Esophagus muscularis mucosa (tissue), 4 donors: ENCODE measurements around the gene CSRP1. TPM values are rescaled to one million over a fixed set of nuclear protein-coding genes. Genes with fewer than 3 reads are reported as not detected.
"Not testable (repeated sequence)": the region's sequence is repeated elsewhere in the genome, so short reads cannot be mapped to it uniquely, and the experiment has no call there.

Source experiments
- DNase-seq: peaks from one replicate; pipeline ENCODE4 v3.0.0-alpha.2; 2017; ENCODE audit errors: extremely low spot score
- H3K27ac ChIP-seq, 4 donors: fragments of 200-600 bp; sonication (generic); replicated peaks in 1 of 4; 1 replicate in 3 of 4; 2 replicates in 1 of 4; pipeline ENCODE4 v1.5.1; 2016 to 2019; ENCODE audit warnings: mild to moderate bottlenecking in 1 of 4
- H3K27me3 ChIP-seq, 4 donors: fragments of 200-600 bp; sonication (generic); one replicate each; pipeline versions ENCODE4 v1.5.1 to v1.6.0; 2016 to 2019
- H3K36me3 ChIP-seq, 4 donors: fragments of 200-600 bp; sonication (generic); one replicate each; pipeline ENCODE4 v1.5.1; 2016 to 2019
- H3K4me1 ChIP-seq, 4 donors: fragments of 200-600 bp; sonication (generic); one replicate each; pipeline ENCODE4 v1.5.1; 2016 to 2019
- H3K4me3 ChIP-seq, 4 donors: fragments of 200-600 bp; sonication (generic); 1 replicate in 2 of 4; 2 replicates in 2 of 4; pipeline ENCODE4 v1.5.1; 2016 to 2019; ENCODE audit warnings: mild to moderate bottlenecking in 4 of 4, moderate library complexity in 1 of 4
- H3K9me3 ChIP-seq, 4 donors: fragments of 200-600 bp; sonication (generic); 1 replicate in 3 of 4; 2 replicates in 1 of 4; pipeline ENCODE4 v1.5.1; 2016 to 2019
- EP300 ChIP-seq: sonication (generic); formaldehyde crosslinking; IDR thresholded peaks from one replicate; pipeline ENCODE4 v1.6.1; 2017; ENCODE audit warnings: antibody characterized with exemption
- POLR2A ChIP-seq: fragments of 450-650 bp; IDR thresholded peaks from one replicate; pipeline ENCODE4 v1.6.1; 2017; ENCODE audit warnings: antibody characterized with exemption, moderate library complexity, mild to moderate bottlenecking, low read depth
- POLR2AphosphoS5 ChIP-seq, 2 donors: sonication (generic); formaldehyde crosslinking; IDR thresholded peaks; one replicate each; pipeline ENCODE4 v1.6.1; 2017; ENCODE audit warnings: antibody characterized with exemption in 2 of 2
- WGBS: methylation state at CpG from one replicate; pipeline ENCODE4 v1.1.5; 2018; 5-methylcytosine and 5-hydroxymethylcytosine counted together
- intact Hi-C: fragments of 100-400 bp; cut with DNase I; formaldehyde crosslinking; loops from one replicate; pipeline ENCODE4 v1.15.1; 2023
- total RNA-seq, 4 donors: library from RNA; depleted of rRNA; stranded (reverse); fragments of >200 nt; gene quantifications; one replicate each; pipeline versions ENCODE4 v1.1.0 to v1.2.1, GENCODE V29; 2016
- TF ChIP-seq, protein P1 (sequence below), 3 experiments: fragments of 200-600 bp in 2 of 3; fragments of 450-650 bp in 1 of 3; sonication (generic) in 2 of 3; IDR thresholded peaks; one replicate each; pipeline ENCODE4 v1.5.1; 2017 to 2019; ENCODE audit warnings: antibody characterized with exemption in 3 of 3, mild to moderate bottlenecking in 2 of 3, moderate library complexity in 1 of 3

CSRP1 gene
- total RNA-seq, 4 donors from 2014 or later: 3,645 to 7,984 (median 5,321) TPM

- Histone ChIP-seq H3K4me1 (peaks cover 30 to 62% (median 53%) of the 10 kb centered on the region in 4 donors), H3K27ac (peak overlapping the region; percentile 93 to 99 (median 97)), H3K9me3 (no peaks in the 10 kb centered on the region), H3K36me3 (peaks cover 28 to 34% (median 33%) of the 10 kb centered on the region in 4 donors), H3K4me3 (peak overlapping the region; percentile 36 to 55 (median 44)), H3K27me3 (no peaks in the 10 kb centered on the region)
- TF ChIP-seq, protein P1, sequence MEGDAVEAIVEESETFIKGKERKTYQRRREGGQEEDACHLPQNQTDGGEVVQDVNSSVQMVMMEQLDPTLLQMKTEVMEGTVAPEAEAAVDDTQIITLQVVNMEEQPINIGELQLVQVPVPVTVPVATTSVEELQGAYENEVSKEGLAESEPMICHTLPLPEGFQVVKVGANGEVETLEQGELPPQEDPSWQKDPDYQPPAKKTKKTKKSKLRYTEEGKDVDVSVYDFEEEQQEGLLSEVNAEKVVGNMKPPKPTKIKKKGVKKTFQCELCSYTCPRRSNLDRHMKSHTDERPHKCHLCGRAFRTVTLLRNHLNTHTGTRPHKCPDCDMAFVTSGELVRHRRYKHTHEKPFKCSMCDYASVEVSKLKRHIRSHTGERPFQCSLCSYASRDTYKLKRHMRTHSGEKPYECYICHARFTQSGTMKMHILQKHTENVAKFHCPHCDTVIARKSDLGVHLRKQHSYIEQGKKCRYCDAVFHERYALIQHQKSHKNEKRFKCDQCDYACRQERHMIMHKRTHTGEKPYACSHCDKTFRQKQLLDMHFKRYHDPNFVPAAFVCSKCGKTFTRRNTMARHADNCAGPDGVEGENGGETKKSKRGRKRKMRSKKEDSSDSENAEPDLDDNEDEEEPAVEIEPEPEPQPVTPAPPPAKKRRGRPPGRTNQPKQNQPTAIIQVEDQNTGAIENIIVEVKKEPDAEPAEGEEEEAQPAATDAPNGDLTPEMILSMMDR (IDR thresholded peaks at IDR 0.05): no peak
- TF ChIP-seq POLR2AphosphoS5 (IDR thresholded peaks at IDR 0.05) (no peak), POLR2A (no peak), EP300 (no peak)
- no peak for DNase-seq
- 11% methylated on average over 8 of the region's 17 CpGs for WGBS
- intact Hi-C loops: loop anchor here (1.0 kb wide), 1 partner anchor 33 kb away; no protein-coding TSS in a partner anchor
These were observed 25.9 kb downstream of the CSRP1 start for GRCh38 chr1:201481004-201481380.

DNA sequence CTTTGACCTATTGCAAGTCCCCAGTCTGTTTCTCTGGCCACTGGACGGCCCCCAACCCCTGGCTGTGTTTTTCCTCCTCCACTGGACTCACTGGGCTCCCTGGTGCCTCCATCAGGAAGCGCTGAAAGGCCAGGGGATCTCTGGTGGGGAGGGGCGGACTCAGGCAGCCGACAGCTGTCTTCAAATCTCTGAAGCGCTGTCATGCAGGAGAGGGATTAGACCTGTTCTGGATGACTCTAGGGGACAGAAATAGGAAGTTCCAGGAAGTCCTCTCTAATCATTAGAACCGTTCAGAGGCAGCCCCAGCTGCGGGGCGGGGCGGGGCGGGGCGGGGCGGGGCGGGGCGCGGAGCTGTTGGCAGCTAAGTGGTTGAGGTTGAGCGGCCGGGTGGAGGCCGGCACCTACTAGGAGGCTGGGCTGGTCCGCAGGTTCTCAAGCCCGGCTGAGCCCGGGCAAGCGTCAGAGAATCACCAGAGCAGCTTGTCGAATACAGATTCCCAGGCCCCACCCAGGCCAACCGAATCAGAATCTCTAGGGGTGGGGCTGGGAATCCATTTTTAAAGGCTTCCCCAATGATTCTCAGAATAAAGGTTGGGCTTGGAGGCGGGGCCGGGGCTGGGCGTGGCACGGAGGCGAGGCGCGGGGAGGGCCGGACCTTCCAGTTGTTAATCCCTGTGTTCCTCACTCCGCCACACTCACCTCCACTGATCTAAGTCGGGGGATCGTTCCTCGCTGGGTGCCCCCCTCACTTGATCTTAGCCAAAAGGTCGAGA is 26.5 kb downstream of the CSRP1 start:
- H3K36me3 ChIP-seq: peaks cover 23 to 28% (median 27%) of the 10 kb centered on the region in 4 donors
- DNase-seq: no peak
- H3K4me3 ChIP-seq: peak overlapping the region; percentile 36 to 55 (median 44)
- no peaks in the 10 kb centered on the region for H3K9me3 ChIP-seq
- intact Hi-C loops: loop anchor here (1.0 kb wide), 1 partner anchor 32 kb away; no protein-coding TSS in a partner anchor
- TF ChIP-seq EP300 (no peak), POLR2AphosphoS5 (IDR thresholded peaks at IDR 0.05) (peak in 1 of 2 donors; percentile 63), POLR2A (peak; percentile 26)
- TF ChIP-seq, protein P1 (IDR thresholded peaks at IDR 0.05): no peak
- peaks cover 27 to 62% (median 52%) of the 10 kb centered on the region in 4 donors for H3K4me1 ChIP-seq
- H3K27ac ChIP-seq: peak overlapping the region; percentile 93 to 99 (median 97)
- no peaks in the 10 kb centered on the region for H3K27me3 ChIP-seq
- 12% methylated on average over 26 of the region's 37 CpGs for WGBS

DNA sequence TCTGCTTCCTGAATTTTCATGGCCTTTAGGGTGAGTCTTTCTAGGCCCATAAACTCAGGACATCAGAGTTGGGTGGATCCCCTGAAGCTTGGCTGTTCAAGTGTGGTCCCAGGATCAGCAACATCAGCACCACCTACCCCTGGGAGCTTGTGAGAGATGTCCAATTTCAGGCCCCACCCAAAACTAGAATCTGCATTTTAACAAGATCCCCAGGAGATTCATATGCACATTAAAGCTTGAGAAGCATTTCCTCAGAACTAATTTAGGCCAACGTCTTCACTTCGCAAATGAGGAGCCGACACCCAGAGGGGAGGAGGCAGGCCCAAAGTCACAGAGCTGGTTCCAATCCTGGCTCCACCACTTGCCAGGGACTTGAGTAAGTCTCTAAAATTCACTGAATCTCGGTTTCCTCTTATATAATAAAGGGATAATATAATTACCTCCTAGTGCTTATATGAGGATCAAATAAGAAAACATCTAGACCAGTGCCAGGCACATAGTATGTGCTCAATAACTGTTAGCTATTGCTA is 27.7 kb downstream of the CSRP1 start:
- peaks cover 11 to 17% (median 16%) of the 10 kb centered on the region in 4 donors for H3K36me3 ChIP-seq
- TF ChIP-seq POLR2A: no peak
- TF ChIP-seq, protein P1 (IDR thresholded peaks at IDR 0.05): no peak
- TF ChIP-seq POLR2AphosphoS5 (IDR thresholded peaks at IDR 0.05): no peak
- TF ChIP-seq EP300: no peak
- no peaks in the 10 kb centered on the region for H3K9me3 ChIP-seq
- no peak for DNase-seq
- intact Hi-C loops: no loop called here
- peak overlapping the region in 3 of 4 donors; percentile 93 to 99 (median 98) for H3K27ac ChIP-seq
- peaks cover 27 to 56% (median 42%) of the 10 kb centered on the region in 4 donors for H3K4me1 ChIP-seq
- H3K4me3 ChIP-seq: no peak overlapping the region
- no peaks in the 10 kb centered on the region for H3K27me3 ChIP-seq
- 85% methylated on average over 4 of the region's 4 CpGs for WGBS

DNA sequence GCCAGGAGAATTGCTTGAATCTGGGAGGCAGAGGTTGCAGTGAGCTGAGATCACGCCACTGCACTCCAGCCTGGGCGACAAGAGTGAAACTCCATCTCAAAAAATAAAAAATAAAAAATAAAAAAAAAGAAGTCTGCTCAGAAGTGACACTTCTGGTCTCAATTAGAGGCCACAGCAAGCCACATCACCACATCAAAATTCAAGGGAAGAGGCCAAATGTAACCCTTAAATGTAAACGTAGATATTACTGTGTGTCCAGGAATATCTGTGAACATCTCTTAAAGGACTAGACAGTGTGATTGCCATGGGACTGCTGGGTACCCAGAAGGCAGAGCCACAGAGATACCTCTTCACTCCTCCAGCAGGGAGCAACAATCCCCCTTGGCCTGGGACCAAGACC is 28.3 kb downstream of the CSRP1 start:
- intact Hi-C loops, H3K9me3 ChIP-seq, H3K27me3 ChIP-seq, DNase-seq, H3K4me3 ChIP-seq: not testable (repeated sequence)
- Histone ChIP-seq H3K36me3 (peaks cover 5 to 11% (median 10%) of the 10 kb centered on the region in 4 donors), H3K4me1 (peaks cover 27 to 50% (median 39%) of the 10 kb centered on the region in 4 donors), H3K27ac (peak overlapping the region in 1 of 4 donors; percentile 99)
- WGBS: 85% methylated on average over 3 of the region's 3 CpGs
- peak in 1 of 2 donors; percentile 47 for TF ChIP-seq POLR2AphosphoS5 (IDR thresholded peaks at IDR 0.05)

GRCh38 chr1:201476670-201477344 is 30.1 kb downstream of the CSRP1 start:
- Histone ChIP-seq H3K4me1 (peaks cover 20 to 34% (median 28%) of the 10 kb centered on the region in 4 donors), H3K9me3 (no peaks in the 10 kb centered on the region), H3K27ac (no peak overlapping the region), H3K36me3 (no peaks in the 10 kb centered on the region), H3K27me3 (no peaks in the 10 kb centered on the region), H3K4me3 (no peak overlapping the region)
- no peak for TF ChIP-seq EP300
- no peak for DNase-seq
- intact Hi-C loops: no loop called here
- 75% methylated on average over 6 of the region's 6 CpGs for WGBS
